NOMO-1 (cell line): Measurements from ENCODE around the gene DDR2.

Source experiments
- DNase-seq, 2 experiments: peaks; one replicate each; lab custom pipeline; 2025; ENCODE audit not compliant: unreplicated experiment in 2 of 2; lab: John Stamatoyannopoulos, UW

The DDR2 gene

DNA sequence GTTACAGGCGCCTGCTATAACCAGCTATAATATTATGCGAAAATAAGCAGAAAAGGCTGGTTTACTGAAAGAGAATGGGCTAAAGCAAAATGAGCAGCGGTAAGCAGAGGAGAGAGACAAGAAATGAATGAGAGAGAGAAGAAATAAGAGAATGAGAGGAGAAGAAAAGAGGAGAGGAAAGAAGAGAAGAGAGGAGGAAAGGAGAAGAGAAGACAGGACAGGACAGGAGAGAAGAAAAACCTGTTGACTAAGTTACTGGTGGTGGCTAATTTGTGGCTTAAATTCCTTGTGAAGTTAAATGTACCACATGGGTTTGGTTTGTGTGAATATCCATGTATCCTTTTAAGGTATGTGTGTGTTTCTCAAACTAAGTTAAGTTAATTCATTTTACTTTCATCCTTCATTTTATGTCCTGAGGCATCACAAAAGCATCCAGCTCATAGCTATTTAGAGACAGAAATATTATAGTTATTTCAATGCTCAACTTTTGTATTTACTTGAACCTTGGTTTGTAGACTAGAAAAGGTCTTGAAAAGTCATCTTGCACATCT lies 3.1 kb upstream of the DDR2 start:
- no peak for DNase-seq

DNA sequence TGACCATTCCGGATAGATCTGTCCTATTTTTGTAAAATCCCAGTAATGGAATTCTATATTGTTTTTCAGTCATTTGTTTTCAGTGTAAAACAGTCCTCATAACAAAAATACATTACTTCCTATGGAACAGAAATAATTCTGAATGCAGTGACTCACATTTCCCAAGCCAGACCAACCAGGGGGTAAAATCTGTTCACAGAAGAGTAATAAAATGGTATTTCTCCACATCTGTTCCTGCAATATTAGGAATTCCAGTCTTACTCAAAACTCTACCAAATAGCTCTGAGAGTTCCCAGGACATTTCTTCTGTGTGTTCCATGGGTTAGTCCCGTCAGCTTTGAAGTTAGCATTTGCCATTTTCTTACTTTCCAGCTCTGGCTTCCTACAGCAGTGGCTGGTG lies 2.6 kb upstream of the DDR2 start:
- no peak for DNase-seq

DNA sequence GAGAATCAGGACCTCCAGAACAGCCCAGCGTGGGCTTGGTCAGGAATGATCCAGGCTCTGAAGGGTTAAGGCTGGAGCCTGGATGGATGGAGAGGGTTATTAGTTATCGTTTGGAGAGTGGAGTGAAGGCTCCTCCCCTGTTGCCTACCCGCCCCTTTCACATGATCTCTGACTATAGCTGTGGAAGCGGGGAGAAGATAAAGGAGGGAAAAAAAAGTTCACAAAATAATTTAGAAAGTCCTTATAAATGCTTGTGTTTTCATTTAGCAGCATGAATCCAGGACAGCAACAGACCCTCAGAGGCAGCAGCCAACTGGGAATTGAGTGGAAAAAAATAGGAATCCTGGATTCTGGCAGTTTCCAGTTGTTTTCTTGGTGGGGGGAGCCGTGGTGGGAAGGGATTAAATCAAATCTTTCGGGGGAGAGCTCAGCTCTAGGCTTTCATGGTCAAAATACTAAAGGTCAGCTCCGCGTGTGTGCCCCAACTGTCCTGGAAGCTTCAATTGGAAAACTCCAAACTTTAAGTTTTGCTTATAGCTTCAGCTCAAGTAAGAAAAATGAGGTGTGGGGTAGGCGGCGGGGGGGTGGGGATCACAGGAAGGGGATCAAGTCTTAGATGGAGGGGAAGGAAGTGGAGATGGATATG lies 595 bp upstream of the DDR2 start:
- no peak for DNase-seq

DNA sequence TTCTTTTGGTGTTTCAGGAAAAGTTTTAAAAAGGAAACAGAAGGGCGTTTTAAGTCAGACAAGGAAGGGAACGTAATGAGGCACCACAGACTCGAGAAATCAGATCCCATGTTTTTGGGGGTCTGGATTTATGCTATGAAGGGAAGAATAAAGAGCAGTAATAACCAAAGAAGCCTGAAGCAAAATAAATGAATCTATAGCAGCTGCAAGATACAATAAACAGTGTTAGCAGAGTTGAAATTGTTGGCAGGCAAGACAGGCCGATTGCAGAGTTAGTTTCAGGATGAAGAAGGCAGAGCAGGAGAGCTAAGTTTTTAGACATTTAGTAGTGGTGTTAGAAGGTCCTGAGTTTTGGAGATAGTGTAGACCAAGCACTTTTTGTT lies 425 bp downstream of the DDR2 start:
- no peak for DNase-seq

DNA sequence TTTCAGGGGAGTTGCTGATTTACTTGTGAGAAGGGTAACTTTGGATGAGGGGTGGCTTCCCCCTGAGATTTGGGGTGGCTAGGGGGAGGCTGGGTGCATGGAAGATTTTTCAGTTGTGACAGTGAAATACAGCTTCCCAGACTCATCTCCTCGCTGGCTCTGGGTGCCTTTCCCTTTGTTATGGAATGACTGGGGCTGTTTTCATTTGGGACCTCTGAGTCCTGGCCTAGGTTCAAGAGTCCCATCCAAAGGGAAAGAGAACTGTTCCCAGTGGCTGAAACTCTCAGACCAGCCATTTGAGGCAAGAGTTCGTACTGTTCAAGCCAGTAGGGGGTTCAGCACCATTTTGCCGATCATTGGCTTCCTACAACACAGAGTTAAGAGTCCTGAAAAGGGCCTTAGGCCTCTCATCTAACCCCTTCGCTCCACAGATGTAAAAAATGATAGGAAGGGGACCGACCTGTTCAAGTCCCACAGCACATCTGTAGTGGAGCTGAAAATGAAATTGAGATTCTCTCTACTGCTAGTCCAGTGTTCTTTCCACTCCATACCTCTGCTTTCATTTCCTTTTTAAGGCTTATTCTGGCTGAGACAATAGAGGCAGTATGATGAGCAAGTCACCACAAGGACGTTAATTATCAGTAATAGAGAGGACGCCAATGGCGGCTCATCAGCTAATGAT lies 958 bp downstream of the DDR2 start:
- no peak for DNase-seq

DNA sequence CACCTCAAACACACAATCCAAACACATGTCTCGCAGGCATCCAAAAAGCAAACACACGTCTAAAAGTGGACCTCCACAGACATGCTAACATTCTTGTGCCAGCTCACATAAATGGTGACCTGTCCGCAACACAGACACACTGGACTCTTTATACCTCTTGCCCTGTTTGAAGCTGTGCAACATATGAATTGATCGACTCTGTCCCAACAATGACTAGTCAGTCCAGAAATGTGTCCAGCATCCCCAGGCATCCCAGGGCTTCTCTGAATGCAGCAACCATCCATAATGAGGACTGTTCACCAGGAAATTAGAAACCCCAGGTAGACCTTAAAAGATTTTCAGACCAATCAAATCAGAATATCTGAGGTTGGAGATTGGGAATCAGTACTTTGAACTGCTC lies 3.2 kb downstream of the DDR2 start:
- no peak for DNase-seq

DNA sequence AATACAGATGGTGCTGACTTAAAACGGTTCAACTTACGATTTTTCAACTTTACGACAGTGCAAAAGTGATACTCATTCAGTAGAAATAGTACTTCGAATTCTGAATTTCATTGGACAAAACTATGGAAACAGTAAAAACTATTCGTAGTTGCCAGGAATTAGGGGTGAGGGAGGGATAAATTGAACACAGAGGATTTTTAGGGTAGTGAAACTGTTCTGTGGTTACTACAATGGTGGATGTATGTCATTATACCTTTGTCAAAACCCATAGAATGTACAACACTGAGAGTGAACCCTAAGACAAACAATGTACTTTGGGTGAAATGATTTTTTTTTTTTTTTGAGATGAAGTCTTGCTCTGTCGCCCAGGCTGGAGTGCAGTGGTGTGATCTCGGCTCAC lies 7.5 kb downstream of the DDR2 start:
- peak; percentile 30 to 56 for DNase-seq

DNA sequence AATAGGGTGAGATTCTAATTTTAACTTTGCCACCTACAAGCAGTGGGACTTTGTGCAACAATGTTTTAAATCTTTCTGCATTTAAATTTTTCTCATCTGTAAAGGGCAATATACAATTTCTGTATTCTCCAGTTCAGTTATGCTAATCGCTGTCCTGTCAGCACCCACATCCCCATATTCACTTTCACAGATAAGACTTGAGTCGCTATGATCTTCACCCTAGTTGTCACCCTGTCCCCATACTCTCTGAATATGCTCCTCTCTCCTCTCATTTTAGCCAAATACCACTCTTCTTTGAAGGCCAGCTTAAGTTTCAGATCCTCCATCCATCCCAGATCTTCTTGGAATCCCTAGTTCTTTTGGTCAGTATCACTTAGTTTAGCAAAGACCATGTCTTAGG lies 8.8 kb downstream of the DDR2 start:
- no peak for DNase-seq

DNA sequence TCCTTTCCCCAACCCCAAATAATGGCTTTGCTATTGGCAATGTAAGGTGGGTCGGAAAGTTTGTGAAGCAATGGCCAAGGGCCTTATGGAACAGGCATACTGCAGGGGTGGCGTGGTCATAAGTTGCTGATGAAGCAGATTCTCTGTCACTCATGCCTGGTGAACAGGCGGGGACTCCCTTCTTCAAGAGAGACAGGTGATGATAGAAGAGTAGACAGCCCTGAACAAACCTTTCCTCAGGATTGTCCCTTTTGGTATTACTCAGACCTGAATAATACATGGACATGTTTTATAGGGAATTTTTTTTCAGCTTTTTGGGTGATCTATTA lies 12.7 kb downstream of the DDR2 start:
- DNase-seq = no peak

DNA sequence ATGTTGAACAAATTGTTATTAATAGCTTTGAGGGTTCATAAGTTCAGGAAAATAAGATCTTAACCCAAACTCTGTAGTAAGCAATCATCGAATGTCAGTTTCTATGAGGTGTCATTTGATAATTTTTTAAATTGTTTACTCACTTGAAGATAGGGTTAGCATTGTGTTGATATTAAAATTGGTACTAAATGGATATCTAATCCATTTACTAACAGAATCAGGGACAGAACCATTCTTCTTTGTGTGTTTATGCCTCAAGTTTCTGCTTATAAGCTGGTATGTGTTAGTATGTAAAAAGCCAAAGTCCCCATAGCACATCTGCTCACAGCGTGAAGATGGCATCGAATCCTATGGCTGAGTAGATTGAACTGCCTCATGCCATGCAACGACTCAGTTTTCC lies 13.4 kb downstream of the DDR2 start:
- no peak for DNase-seq

DNA sequence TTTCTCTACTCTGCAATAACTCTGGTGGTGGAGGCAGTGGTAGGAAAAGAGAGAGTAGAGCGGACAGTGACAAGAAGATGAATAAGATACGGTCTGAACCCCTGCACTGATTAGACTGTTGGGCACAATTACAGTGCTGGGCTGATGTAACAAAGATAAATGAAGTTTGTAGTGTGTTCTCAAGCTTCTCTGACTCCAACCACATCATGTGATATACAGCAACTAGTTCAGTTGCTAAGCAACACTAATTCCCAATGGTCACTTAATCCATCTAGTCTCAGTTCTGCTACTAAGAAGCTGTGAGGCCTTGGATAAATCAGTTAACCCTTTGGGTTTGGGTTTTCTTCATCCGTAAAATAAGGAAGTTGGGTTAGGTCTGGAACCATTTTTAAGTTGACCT lies 17.3 kb downstream of the DDR2 start:
- no peak for DNase-seq

DNA sequence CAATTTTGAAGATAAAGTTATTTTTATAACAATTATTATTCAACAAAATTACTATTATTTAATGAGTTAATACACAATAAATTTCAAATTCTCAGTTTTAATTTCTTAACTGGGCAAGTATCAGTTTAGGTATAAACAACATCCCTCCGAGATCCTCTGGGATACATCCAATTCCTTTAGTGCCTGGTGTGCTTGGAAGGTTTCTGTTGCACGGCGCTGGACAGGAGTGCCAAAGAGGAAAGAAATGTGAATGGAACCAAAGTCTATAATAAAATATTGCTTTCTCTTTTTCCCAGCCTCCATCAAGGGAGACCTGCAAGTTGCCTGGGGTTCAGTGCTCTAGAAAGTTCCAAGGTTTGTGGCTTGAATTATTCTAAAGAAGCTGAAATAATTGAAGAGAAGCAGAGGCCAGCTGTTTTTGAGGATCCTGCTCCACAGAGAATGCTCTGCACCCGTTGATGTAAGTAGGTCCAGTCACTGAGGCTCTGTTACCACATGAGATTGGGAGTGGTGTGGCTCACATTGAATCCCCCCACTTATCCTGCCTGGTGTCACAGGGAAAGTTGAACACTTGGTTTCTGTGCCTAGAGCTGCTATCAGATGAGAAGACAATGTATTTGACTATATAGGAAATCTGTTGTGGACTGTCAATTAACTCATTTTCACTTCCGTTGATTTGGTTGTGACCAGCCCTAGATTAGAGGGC lies 22.8 kb downstream of the DDR2 start:
- no peak for DNase-seq

DNA sequence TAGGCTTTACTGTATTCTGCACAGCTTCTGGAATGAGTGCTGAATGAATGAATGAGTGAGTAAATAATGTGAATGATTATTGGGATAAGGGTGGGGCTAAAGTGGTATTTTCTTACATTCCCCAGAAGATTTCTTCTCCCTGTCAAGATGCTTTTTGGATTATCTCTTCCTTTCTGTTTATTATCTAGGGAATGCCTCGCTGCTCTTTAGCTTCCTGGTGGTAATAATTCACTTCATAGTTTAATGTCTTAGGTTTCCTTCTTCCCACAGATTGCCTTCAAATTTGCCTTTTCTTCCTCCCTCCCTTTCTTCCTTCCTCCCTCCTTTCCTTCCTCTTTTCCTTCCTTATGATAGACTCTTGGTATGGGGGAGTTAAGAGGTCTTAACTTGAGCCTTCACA lies 24.0 kb downstream of the DDR2 start:
- DNase-seq = no peak

DNA sequence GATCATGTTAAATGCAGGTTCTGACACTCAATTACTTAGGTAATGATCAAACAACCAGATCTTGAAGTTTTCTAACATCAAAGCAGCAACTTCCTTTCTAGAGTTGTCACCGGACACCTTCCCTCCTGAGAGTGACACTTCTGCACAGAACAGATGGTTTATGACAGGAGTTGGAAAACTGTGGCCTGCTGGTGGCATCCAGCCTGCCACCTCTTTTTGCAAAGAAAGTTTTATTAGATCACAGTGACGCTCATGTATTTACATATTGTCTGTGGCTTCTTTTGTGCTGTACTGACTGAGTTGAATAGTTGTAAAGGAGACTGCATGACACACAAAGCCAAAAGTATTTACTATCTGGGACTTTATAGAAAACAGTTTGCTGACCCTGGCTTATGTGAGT lies 28.3 kb downstream of the DDR2 start:
- DNase-seq = no peak

DNA sequence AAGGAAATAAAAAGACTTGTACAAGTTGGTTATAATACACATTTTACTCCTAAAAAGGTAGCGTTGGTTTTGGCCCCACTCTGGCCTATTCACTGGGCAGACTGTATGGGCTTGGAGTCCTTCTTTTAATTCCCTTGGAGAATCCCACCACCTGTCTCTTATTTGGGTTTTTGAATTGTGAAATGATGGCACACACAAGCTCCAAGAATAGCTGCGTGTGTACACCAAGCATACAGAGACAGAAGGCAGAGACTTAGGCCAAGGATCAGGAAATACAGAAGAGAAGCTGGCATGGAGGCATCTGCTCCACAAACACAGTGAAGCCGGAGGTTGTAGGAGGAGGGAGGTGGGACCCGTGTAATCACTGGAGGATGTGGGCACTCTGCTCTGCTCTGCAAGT lies 29.1 kb downstream of the DDR2 start:
- no peak for DNase-seq

DNA sequence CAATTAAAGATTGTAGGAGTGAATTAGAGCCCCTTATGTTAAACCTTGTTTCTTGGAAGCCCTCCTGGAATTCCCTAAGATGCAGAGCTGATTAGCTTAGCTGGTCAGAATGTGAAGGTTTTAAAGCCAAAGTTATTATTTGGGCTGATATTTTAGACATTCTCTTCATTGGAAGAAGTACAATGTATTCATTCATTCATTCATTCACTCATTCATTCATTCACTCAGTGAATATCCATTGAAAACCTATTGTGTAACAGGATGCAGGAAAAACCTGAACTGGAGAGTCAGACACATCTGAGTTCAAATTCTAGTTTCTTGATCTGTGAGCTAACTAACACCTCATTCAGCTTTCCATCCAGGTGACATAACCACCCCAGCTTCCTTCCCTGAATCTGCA lies 29.7 kb downstream of the DDR2 start:
- no peak for DNase-seq

DNA sequence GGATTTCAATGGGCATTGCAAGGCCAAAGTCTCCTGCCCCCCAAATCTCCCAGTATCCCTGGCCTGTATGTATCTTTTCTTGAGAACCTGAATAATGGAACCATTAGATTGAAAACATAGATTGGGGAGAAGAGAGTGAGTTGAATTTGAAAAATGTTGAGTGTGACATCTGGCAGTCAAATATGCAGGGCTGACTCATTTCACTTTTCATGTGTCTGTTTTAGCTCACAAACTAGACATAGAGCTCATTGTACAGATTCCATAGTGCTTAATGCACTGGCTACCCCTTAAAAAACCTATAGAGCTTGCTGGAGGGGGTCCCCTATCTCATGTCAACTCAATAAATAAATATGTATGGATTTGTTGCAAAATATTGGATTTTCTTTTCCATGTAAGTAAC lies 30.8 kb downstream of the DDR2 start:
- DNase-seq = no peak

DNA sequence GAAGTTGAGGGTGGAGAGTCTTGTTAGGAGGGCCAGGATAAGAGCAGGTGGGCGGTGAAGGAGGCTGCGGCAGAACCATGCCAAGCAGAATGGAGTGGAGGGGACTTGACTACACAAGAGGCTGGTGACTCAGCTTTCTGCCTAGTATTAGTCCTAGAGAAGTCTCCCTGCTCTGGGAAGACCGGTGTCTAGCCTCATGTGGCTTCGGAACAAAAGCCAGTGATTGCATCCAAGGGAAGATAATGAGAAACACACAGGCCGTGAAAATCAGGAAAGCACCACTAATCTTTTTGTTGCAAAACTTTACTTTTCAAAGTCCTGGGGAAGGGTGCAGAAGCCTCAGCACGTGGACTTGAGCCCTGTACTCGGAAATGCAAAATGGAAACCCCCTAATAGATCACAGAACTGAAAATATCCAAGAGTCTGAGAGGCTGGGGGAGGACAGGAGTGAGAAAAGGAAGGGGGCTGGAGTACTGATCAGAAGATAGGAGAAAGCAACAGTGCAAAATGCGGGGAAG lies 31.4 kb downstream of the DDR2 start:
- DNase-seq = no peak

DNA sequence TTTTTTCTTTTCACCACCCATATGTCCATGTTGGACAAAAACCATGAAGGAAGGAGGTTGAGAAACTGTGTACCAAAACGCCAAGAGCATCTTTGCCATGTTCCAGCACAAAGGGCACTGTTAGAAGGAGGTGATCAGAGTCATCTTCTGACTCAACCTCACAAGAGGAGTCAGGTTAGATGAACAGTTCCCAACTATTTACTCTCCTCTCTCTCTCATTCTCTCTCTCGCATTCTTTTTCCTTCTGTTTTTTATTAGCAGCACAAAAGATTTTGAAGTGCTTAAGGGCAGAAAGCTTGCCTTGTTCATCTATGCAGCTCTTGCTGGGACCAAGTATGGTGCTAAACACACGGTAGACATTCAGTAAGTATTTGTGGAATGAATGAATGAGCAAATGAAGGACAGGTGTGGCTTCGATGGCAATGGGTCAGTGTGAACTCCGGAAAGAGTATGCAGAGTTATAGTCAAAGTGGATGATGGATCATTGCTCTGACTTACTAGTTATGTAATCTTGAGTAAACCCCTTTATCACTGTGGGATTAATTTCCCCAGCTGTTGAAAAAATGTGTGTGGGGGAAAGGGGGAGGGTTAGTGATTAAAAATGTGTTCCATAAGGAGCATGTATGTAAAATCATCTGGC lies 33.9 kb downstream of the DDR2 start:
- no peak for DNase-seq

DNA sequence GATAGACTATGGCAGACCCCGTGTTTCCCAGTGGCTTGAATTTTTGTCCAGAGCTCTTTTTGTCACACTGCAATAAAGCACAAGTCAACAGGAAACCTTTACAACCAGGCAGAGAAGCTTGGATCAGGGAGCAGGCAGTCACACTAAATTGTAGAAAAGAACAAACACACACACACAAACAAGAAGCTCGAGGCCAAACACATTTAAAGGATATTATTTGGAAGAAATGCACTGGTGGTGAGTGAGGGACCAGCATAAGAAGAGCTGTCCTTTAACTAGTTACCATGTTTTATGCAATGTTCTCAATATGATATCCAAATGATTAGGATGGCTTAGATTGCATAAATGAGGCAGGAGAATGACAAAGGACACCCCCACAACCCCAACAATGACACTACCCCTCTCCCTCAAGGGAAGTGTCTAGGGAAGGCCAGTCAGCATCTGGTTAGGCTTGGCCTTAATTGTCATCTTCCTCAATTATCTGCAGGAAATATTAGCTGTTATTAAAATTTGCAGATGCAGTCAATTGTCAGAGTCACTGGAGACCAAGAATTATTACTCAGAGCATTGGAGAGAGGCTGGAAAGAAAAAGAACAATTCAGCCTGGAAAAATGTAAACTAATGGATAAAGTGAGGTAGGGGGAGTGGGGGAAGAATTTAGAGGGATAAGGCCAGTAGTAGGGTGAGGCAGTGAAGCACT lies 35.3 kb downstream of the DDR2 start:
- no peak for DNase-seq
